Neural cell (in vitro differentiated cells): ENCODE data around the gene LRCH1. TPM values are rescaled to one million over a fixed set of nuclear protein-coding genes. Genes with fewer than 3 reads are reported as not detected.

Experiments used
- H2AFZ ChIP-seq: fragments of 200-600, 300-800 bp; sonication (generic), shearing (Covaris generic); 2 replicates; pipeline ENCODE4 v1.6.0; 2014; ENCODE audit warnings: low read depth, mild to moderate bottlenecking, antibody characterized with exemption, low read length, moderate library complexity
- H3F3A ChIP-seq: fragments of 200-600 bp; shearing (Covaris generic); 2 replicates; pipeline ENCODE4 v1.6.1; 2016; ENCODE audit warnings: mild to moderate bottlenecking, moderate library complexity, mixed read lengths, antibody characterized with exemption, low read length; ENCODE audit not compliant: insufficient read depth, poor library complexity, severe bottlenecking
- H3K27ac ChIP-seq: fragments of 200-600, 300-800 bp; sonication (generic), shearing (Covaris generic); 2 replicates; pipeline ENCODE4 v1.5.1; 2014; ENCODE audit warnings: mild to moderate bottlenecking, low read length, moderate library complexity
- H3K27me3 ChIP-seq: fragments of 300-800, 200-600 bp; sonication (generic), shearing (Covaris generic); 2 replicates; pipeline ENCODE4 v1.6.0; 2014; ENCODE audit warnings: mild to moderate bottlenecking, low read depth, low read length, moderate library complexity; ENCODE audit not compliant: insufficient read depth
- H3K36me3 ChIP-seq: fragments of 300-800, 200-600 bp; sonication (generic), shearing (Covaris generic); 2 replicates; pipeline ENCODE4 v1.5.1; 2014; ENCODE audit warnings: mild to moderate bottlenecking, antibody characterized with exemption, low read length, moderate library complexity; ENCODE audit not compliant: insufficient read depth
- H3K4me2 ChIP-seq: fragments of 300-800, 200-600 bp; sonication (generic), shearing (Covaris generic); 2 replicates; pipeline ENCODE4 v1.6.0; 2014; ENCODE audit warnings: mild to moderate bottlenecking, low read length
- H3K4me3 ChIP-seq: fragments of 300-800, 200-600 bp; sonication (generic), shearing (Covaris generic); 2 replicates; pipeline ENCODE4 v1.5.1; 2014; ENCODE audit warnings: mild to moderate bottlenecking, low read length, moderate library complexity
- H3K79me2 ChIP-seq: fragments of 200-600 bp; shearing (Covaris generic); replicated peaks from 2 replicates; pipeline ENCODE4 v1.6.0; 2014; ENCODE audit warnings: mild to moderate bottlenecking, low read length, moderate library complexity; ENCODE audit not compliant: insufficient read depth
- H3K9ac ChIP-seq: fragments of 300-800, 200-600 bp; sonication (generic), shearing (Covaris generic); 2 replicates; pipeline ENCODE4 v1.6.1; 2016; ENCODE audit warnings: mild to moderate bottlenecking, low read length, mixed read lengths
- H3K9me2 ChIP-seq: fragments of 200-600 bp; shearing (Covaris generic); 2 replicates; pipeline ENCODE4 v1.6.1; 2016; ENCODE audit warnings: mild to moderate bottlenecking, low read length, mixed read lengths; ENCODE audit not compliant: insufficient read depth
- H3K9me3 ChIP-seq: fragments of 200-600, 300-800 bp; sonication (generic), shearing (Covaris generic); 2 replicates; pipeline ENCODE4 v1.6.1; 2016; ENCODE audit warnings: mild to moderate bottlenecking, mixed run types, low read length, moderate library complexity, mixed read lengths
- H4K20me1 ChIP-seq: fragments of 200-600 bp; shearing (Covaris generic); 2 replicates; pipeline ENCODE4 v1.6.1; 2016; ENCODE audit warnings: mild to moderate bottlenecking, mixed run types; ENCODE audit not compliant: insufficient read depth
- CTCF ChIP-seq: fragments of 450-650 bp; IDR thresholded peaks from 2 replicates; pipeline ENCODE4 v1.5.1; 2014; ENCODE audit warnings: antibody characterized with exemption, mild to moderate bottlenecking, moderate library complexity; ENCODE audit not compliant: poor library complexity, severe bottlenecking
- EP300 ChIP-seq: fragments of 450-650 bp; conservative IDR thresholded peaks from 2 replicates; pipeline ENCODE4 v1.6.1; 2014; ENCODE audit warnings: antibody characterized with exemption, mild to moderate bottlenecking, moderate library complexity; ENCODE audit not compliant: poor library complexity, severe bottlenecking
- EZH2 ChIP-seq: fragments of 200-600, 300-800 bp; shearing (Covaris generic), sonication (generic); IDR thresholded peaks from 2 replicates; pipeline ENCODE4 v1.6.1; 2014; ENCODE audit warnings: antibody characterized with exemption, low read length, borderline replicate concordance, mild to moderate bottlenecking; ENCODE audit not compliant: insufficient read depth, poor library complexity, severe bottlenecking
- MXI1 ChIP-seq: fragments of 450-650 bp; conservative IDR thresholded peaks from 2 replicates; pipeline ENCODE4 v1.6.1; 2014; ENCODE audit warnings: antibody characterized with exemption, mild to moderate bottlenecking; ENCODE audit not compliant: poor library complexity, severe bottlenecking
- POLR2AphosphoS5 ChIP-seq: IDR thresholded peaks from 2 replicates; pipeline ENCODE4 v1.6.1; 2012
- RAD21 ChIP-seq: fragments of 450-650 bp; conservative IDR thresholded peaks from 2 replicates; pipeline ENCODE4 v1.6.1; 2014; ENCODE audit warnings: antibody characterized with exemption, mild to moderate bottlenecking, moderate library complexity
- REST ChIP-seq: IDR thresholded peaks from 2 replicates; pipeline ENCODE4 v1.6.1; 2012; ENCODE audit warnings: borderline replicate concordance
- SMC3 ChIP-seq: fragments of 450-650 bp; conservative IDR thresholded peaks from 2 replicates; pipeline ENCODE4 v1.6.1; 2014; ENCODE audit warnings: antibody characterized with exemption, mild to moderate bottlenecking, moderate library complexity; ENCODE audit not compliant: poor library complexity
- TAF1 ChIP-seq: IDR thresholded peaks from 2 replicates; pipeline ENCODE4 v1.6.1; 2012; ENCODE audit warnings: low read depth
- polyA plus RNA-seq: library from polyadenylated mRNA; depleted of rRNA; stranded (reverse); fragments of >200 nt; gene quantifications from 2 replicates; pipeline ENCODE4 v1.2.3, GENCODE V29; 2014

Gene LRCH1
- polyA plus RNA-seq, 1 donor from 2014 or later, result 15.4 TPM

GRCh38 chr13:46665633-46666482, 112.9 kb downstream of the LRCH1 start:
- H3K9ac ChIP-seq, result no peak overlapping the region
- H3K9me2 ChIP-seq, result no peaks in the 10 kb centered on the region
- no peaks in the 10 kb centered on the region for H3K27me3 ChIP-seq
- no peak for TF ChIP-seq REST
- no peak for TF ChIP-seq EP300
- TF ChIP-seq EZH2, result no peak
- no peak for TF ChIP-seq SMC3
- TF ChIP-seq MXI1, result no peak
- no peak for TF ChIP-seq TAF1
- no peak for TF ChIP-seq CTCF
- TF ChIP-seq RAD21, result no peak
- TF ChIP-seq POLR2AphosphoS5, result no peak
- no peak overlapping the region for H3K4me2 ChIP-seq
- no peak overlapping the region for H3K4me3 ChIP-seq
- no peaks in the 10 kb centered on the region for H4K20me1 ChIP-seq
- H3K36me3 ChIP-seq, result no peaks in the 10 kb centered on the region
- H3F3A ChIP-seq, result no peaks in the 10 kb centered on the region
- H3K9me3 ChIP-seq, result no peaks in the 10 kb centered on the region
- H2AFZ ChIP-seq, result no peak overlapping the region
- no peak overlapping the region for H3K27ac ChIP-seq
- H3K79me2 ChIP-seq, result no peaks in the 10 kb centered on the region

- Histone ChIP-seq H2AFZ (no peak overlapping the region), H3K9me3 (no peaks in the 10 kb centered on the region), H3F3A (no peaks in the 10 kb centered on the region), H4K20me1 (no peaks in the 10 kb centered on the region), H3K27ac (no peak overlapping the region), H3K9me2 (no peaks in the 10 kb centered on the region), H3K4me2 (no peak overlapping the region), H3K36me3 (no peaks in the 10 kb centered on the region), H3K27me3 (no peaks in the 10 kb centered on the region), H3K79me2 (no peaks in the 10 kb centered on the region), H3K9ac (no peak overlapping the region), H3K4me3 (no peak overlapping the region)
- TF ChIP-seq EP300 (no peak), EZH2 (no peak), RAD21 (no peak), CTCF (no peak), SMC3 (no peak), POLR2AphosphoS5 (no peak), MXI1 (no peak), TAF1 (no peak), REST (no peak)
Measured at GRCh38 chr13:46666727-46667456, 113.9 kb downstream of the LRCH1 start.
